HG03354 (cell line): Measurements from ENCODE around the gene PARD3B.

Experiments
- ATAC-seq: cut with Tn5 transposase; IDR thresholded peaks from one replicate; pipeline ENCODE4 v1.9.1; 2021; ENCODE audit warnings: mild to moderate bottlenecking; ENCODE audit not compliant: unreplicated experiment, poor library complexity, severe bottlenecking

PARD3B gene

DNA sequence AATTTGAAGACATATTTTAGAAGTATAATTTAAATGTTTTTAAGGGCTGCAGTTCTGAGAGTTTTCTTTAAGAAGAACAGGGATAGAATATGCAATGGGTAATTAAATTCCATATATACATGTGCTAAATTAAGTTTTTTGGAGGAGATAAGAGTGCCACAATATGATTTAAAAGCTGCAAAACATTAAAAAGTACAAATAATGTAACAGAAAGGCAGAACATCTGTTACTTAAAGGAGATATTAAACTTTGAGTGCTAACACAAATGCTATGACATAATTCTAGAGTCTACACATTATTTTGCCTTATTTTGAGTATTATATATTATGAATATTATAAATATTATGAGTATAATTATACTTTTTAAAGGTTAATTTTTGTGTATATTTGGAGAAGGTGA lies 102.4 kb downstream of the PARD3B start:
- no peak for ATAC-seq

- no peak for ATAC-seq
These were observed 105.3 kb downstream of the PARD3B start for GRCh38 chr2:204650611-204651010.

- ATAC-seq, result no peak
These were observed 106.8 kb downstream of the PARD3B start for GRCh38 chr2:204652063-204652462.

DNA sequence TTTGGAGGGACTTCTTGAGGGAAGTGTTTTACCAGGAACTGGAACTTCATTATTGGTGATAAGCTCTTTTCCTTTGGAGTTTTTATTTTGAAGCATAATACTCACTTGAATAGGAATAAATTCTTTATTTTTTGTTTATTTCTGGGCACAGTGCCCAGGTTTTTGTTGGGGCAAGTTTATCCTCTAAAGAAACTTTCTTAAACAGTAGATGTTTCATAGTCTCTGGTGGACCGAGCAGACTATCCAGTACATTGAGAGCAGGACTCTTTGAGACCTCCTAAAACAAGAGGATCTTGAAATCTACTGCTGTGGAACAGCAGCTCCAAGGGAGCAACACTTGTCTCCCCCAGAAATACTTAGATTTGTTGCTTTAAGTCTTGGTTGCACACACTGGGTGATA lies 109.4 kb downstream of the PARD3B start:
- no peak for ATAC-seq

- no peak for ATAC-seq
These were observed 109.8 kb downstream of the PARD3B start for GRCh38 chr2:204655101-204655500.

DNA sequence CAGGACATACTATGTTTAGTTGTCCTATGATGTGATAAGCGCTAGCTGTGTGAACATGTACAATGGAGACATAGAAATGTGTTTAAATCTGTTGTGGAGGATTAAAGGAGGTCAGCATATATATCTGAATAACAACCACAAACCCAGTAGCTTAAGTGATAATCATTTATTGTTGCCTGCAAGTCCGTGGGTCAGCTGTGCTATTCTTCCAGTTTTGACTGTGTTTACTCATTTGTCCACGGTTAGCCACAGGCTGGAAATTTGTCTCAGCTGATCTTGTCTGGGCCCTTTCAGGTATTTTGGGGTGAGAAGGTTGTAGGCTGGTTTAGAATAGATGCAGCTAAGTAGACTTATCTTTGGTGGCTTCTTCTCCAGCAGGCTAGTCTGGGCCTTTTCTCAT lies 110.4 kb downstream of the PARD3B start:
- no peak for ATAC-seq

DNA sequence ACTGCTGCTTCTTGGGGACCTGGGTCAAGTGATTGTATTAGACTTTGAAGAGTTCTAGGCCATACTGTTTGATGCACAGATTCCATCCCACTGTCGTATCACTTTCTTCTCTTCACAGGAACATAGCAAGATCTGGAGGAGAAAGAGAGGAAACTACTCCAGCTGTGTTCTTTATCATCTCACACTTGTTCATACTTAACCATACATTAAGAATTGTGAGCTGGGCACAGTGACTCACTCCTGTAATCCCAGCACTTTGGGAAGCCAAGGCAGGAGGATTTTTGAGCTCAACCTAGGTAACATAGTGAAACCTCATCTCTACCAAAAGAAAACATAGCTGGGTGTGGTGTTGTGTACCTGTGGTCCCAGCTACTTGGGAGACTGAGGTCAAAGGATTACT lies 111.7 kb downstream of the PARD3B start:
- no peak for ATAC-seq

DNA sequence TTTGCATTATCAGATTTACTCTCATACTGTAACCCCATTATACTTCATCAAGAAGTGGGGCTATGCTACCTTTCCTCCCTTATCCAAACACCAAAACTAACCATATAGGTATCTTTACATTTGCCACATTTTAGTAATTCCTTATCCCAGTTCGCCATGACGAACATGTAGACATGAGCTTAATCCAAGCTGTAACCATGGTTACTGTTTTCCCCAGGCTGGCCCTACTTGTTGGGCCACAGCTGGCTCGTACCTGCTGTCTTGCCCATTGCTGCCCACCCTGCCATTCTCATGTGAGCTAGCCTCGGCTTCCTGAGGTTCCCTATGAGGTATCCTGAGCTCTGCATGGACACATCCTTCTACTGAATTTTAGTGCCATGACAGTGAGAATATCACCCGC lies 117.7 kb downstream of the PARD3B start:
- no peak for ATAC-seq

DNA sequence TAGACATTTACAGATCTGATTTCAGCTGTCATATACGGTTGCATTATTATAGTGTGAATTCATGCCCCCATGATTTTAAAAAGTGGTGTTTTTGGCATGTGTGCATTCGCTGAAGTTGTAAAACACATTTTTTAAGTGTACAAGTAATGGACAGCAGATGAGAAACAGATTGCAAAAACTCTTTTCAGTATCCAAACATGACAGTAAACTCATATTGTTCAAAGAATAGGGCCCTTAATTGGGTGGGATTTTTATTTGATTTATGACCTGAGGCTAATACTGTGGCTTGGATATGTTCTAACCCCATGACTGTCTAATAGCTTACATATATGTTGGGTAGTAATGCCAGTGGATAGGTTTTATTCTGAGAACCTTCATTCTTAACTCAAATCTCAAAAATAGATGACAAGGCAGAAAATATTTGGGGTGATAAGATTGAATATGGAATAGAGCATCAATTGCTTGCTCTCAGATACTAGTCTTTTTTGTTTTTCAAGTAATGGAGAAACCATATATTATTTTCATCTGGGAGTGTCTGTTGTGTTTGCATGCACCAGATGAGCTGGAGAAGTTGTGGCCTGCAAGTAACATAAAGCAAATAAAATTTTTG lies 118.6 kb downstream of the PARD3B start:
- ATAC-seq, result no peak

GRCh38 chr2:204664708-204665121 lies 119.4 kb downstream of the PARD3B start:
- ATAC-seq, result no peak

DNA sequence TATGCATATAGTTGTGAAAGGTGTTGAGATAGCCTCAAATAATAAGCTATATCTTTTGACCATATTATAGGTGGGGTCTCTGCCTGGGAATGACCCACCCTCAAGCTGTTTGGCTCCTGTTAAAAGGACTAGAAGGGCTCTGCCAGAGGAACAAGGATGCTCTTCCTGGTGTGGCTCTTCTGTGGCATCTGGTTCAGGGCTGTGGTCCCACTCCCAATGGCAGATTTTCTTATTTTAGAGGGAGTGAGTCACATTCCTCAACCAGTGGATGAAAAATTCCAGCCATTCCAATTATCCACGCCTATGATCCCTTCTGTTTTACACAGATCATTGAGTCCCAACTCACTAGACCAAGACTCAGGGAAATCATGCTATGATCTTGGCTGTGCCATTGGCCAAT lies 119.9 kb downstream of the PARD3B start:
- no peak for ATAC-seq

GRCh38 chr2:204665771-204666170 lies 120.5 kb downstream of the PARD3B start:
- ATAC-seq, result no peak

DNA sequence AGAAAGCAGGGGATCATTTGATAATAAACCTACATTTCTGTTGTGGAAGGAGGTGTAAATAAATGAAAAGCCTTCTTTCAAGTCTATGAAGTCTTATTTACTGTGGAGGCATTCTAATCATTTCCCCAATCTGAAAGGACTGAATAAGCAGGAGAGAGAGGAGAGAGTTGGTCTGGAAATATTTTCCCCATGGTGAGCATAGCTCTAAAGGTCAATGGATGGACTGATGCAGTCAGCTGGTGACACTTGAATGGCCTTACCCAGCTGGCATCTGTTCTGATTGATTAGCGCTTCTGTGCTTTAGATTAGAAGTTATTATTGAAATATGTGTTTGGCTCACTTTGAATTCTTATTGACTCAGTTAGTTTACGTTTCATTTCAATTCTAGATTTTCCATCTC lies 122.7 kb downstream of the PARD3B start:
- ATAC-seq, result no peak

GRCh38 chr2:204669382-204669781 lies 124.1 kb downstream of the PARD3B start:
- ATAC-seq, result no peak

GRCh38 chr2:204670124-204670523 lies 124.8 kb downstream of the PARD3B start:
- ATAC-seq, result no peak

- ATAC-seq, result no peak
These were observed 125.5 kb downstream of the PARD3B start for GRCh38 chr2:204670756-204671155.

- no peak for ATAC-seq
These were observed 127.5 kb downstream of the PARD3B start for GRCh38 chr2:204672772-204673171.

DNA sequence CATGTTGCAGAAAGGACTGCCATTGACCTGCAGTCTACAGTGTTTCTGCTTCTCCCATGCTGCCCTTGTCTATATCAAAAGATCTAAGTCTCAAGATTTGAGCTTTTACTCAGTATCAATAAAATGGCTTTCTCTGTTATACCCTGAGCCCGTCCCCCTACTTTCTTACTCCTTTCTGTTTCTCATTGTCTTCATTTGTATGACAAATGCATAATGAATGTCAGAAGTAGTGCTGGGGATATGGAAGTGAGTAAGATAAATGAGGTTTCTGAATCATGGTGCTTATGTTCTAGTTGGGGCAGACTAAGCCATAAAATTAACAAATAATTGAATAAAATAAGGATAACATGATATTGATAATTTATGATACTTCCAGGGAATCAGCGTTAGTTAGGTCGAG lies 128.6 kb downstream of the PARD3B start:
- ATAC-seq, result no peak

DNA sequence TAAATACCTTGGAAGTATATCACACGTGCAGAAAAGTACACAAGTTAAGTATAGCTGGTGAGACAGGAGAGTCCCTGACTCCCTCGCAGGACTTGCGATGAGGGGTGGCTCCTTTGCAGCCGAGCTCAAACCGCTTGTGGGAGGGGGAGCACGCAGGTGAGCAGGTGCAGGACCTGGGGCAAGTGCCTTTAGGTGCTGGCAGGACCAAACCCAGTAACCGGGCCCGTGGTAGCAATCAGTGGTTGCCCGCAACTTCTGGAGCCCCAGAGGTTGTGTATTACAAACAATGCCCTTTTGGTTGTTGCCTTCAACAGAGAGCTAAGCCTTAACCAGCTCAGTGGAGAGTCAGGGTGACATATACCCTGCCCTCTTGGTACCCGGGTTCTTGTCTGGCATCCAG lies 132.8 kb downstream of the PARD3B start:
- no peak for ATAC-seq

DNA sequence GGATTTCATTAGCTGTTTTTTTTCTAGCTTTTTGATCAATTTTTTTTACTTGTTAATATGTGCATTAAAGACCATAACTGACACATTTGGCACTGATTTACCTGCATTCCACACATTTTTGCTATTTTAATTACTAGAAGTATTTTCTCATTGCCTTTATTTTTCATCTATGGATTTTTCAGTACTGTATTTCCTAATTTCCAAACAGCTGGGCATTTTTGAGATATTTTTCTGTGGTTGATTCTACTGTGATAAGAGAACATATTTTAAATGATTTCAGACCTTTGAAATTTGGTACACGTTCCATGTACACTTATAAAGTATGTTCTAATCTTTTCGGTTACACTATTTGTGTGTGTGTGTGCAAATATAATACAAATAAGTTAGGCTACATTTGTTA lies 135.3 kb downstream of the PARD3B start:
- no peak for ATAC-seq

- no peak for ATAC-seq
These were observed 136.1 kb downstream of the PARD3B start for GRCh38 chr2:204681412-204681811.

DNA sequence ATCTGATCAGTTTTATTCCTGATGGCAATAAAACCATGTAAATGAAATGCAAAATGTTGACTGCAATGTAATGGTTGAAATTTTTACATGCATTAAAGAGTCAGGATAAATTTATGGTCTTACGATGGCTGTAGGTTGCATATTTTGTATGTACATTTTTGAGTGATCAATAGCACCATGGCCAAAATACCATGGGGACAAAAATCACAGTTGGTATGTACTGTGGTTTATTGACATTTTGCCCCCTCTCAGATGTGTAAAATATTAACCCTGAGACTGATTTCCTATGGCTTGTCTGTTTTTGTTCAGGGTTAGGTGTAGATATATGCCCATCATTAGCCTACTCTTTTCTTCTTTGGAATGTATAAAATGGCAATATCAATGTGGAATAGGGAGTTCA lies 138.1 kb downstream of the PARD3B start:
- no peak for ATAC-seq
